GM18868 (cell line): Measurements from ENCODE around the gene ATP11B.
A peak's percentile ranks its signal among the peaks of the same experiment; 100 is the strongest.

Experiments
- ATAC-seq: cut with Tn5 transposase; IDR thresholded peaks from one replicate; pipeline ENCODE4 v1.9.1; 2021; ENCODE audit warnings: mild to moderate bottlenecking, moderate library complexity; ENCODE audit not compliant: unreplicated experiment

ATP11B gene

DNA sequence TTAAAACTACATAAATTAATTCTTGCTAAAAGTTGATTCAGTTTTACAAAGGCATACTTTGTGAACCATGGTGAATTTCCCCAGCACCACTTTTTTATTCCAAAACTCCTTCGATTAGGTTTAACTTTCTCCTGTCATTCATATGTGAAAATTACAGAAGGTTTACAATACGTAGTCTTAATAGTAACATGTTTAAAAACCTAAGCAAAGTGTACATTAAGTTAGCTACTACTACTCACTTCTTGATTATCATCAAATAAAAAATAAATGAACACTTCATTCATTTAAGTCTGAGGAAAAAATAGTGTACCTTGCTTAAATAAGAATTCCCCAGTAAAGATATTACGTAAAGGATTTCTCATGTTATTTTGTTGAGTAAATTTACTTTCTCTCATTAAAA lies 148.4 kb downstream of the ATP11B start:
- no peak for ATAC-seq

- no peak for ATAC-seq
Measured at GRCh38 chr3:182947888-182948287, 154.6 kb downstream of the ATP11B start.

DNA sequence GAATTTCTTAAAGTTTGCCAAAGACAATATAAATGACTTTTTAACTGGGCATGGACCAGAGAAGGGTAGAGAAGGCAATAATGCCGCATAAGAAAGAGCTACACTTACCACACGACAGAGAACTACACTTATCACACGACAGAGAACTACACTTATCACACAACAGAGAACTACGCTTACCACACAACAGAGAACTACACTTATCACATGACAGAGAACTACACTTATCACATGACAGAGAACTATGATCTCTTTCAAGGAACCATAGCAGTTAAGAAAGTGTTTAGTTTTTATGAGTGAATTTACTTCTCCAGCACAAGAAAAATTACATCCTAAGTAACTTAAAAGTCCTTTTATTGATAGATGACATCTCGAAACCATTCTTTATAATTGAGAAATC lies 155.0 kb downstream of the ATP11B start:
- no peak for ATAC-seq

DNA sequence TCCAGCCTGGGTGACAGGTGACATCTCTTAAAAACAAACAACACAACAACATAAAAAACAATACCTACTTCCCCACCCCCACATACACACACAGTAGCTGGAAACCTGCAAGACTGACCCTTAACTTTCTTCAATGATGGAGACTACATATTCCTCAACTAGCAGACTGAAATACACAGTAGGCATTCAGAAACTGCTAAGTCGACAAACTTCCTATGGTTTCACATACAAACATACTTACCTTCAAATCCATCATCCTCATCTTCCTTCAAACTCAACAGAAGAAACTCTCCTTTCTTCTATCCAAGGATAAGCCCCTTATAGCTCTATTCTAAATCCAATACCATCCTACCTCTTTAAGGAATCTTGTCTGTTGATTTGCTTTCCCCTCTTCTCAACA lies 156.4 kb downstream of the ATP11B start:
- no peak for ATAC-seq

- peak; percentile 84 for ATAC-seq
Measured at GRCh38 chr3:182954553-182955235, 161.4 kb downstream of the ATP11B start.

- ATAC-seq, result no peak
Measured at GRCh38 chr3:182957226-182957625, 163.9 kb downstream of the ATP11B start.

- ATAC-seq, result no peak
Measured at GRCh38 chr3:182957676-182958266, 164.5 kb downstream of the ATP11B start.

DNA sequence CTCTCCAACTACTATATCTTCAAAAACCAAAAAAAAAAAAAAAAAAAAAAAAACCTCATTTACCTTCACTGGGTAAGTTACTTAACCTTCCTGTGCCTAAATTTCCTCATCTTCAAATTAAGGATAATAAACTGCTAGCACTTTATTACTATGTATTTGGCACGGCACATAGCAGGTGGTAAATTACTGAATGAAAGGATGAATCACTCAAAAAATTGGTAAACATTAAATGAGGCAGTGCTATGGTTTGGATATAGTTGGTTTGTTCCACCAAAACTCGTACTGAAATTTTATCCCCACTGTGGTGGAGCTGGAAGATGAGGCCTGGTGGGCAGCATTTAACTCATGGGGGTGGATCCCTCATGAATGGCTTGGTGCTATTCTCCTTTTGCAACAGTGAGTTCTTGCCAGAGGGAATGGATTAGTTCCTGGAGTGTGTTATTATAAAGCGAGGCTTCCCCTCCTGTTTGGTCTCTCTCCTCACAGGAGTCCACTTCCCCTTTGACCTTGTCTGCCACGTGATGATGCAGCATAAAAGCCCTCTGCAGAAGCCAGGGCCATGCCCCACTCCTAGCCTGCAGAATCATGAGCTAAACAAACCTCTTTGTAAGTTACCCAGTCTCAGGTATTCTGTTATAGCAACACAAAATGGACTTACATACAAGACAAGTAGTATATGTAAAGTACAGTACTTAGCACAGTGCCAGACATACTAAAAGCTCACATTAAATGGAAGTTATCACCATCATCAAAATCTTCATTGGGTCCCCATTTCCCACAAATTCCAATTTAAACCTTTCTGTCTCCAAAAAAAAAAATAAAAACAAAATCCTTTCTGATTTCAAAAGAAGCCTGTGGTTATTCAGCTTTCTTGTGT lies 166.4 kb downstream of the ATP11B start:
- no peak for ATAC-seq

DNA sequence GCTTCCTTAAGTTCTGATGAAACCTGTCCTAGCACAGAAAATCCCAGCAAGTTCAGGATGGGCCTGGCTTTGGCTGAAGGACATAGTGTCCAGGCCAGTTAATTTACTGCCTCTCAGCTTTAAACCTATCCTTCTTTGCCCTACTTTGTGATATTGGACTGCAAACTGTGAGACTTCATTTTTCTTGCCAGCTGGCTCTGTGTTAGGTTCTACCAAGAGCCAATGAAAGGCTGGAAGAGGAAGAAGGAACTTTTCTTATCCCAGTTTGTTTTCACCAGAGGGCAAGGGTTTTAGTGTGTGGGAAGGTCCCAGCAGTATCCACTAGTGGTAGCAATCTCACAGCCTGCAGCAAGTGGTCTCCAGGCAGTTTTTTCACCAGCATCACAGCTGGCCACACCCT lies 168.9 kb downstream of the ATP11B start:
- ATAC-seq, result no peak

- no peak for ATAC-seq
Measured at GRCh38 chr3:182964179-182964578, 170.9 kb downstream of the ATP11B start.

DNA sequence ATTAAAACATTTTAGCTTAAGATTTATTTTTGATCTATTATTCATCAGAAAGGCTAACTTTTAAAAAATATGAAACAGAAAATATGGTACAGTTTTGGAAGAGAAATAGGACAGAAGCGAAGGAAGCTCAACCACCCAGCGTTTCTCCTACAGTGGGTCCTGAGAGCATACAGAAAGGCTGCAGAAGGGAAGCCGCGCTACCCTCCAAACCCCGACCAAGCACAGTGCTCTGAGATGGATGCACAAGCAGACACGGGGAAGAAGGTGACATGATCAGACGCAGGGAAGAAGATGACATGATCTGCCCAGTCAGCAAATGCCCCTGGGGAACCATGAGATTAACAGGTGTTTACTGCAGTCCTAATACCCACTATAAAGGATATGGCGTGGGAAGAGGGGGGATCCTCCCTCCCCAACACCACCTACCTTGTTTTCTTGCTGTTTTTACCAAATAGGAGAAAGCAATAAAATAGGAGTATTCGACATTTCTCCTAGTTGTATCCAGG lies 172.6 kb downstream of the ATP11B start:
- no peak for ATAC-seq

DNA sequence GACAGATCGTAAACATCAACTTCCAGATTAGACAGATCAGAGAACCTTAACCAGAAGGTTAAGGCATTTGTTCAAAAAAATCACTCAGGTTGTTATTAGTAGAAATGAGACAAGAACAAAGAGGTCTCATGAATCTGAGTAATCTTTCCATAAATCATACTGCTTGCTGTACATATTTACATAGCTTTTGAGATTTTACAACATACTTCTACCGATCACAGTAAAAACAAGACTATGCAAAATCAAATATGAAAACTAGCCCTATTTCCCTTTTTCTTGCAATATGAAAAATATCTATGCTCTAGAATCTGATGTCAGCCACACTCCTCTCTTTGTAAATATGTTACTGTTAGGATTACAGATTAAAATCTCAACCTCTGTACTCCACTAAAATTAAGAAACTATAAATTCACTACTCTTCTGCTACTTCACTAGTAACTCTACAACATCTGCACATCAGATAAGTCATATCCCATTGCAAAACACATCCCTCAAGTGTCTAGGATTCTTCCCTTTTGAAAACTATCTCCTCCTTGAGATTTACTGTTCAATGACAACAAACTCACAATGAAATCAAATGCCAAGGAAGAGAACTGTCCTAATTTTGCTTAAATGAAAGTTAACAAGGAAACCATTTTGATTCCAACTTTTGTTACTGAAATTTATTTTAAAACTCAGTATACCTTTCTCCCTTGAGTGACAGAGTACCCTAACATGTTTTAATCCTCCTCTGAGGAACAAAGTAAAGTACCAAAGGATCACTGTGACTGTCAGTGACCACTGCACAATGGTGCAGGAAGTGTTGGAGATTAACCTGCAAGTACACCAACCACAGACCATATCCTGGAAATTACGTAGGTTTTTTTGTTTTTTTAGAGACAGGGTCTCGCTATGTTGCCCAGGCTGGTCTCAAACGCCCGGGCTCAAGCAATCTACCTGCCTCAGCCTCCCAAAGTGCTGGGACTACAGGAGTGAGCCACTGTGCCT lies 174.2 kb downstream of the ATP11B start:
- peak; percentile 48 for ATAC-seq

- ATAC-seq, result no peak
Measured at GRCh38 chr3:182969277-182969676, 176.0 kb downstream of the ATP11B start.

GRCh38 chr3:182969853-182970252 lies 176.5 kb downstream of the ATP11B start:
- ATAC-seq, result no peak

- ATAC-seq, result no peak
Measured at GRCh38 chr3:182970811-182971418, 177.6 kb downstream of the ATP11B start.
